Measurements from ENCODE around the gene NACA2.

DNA sequence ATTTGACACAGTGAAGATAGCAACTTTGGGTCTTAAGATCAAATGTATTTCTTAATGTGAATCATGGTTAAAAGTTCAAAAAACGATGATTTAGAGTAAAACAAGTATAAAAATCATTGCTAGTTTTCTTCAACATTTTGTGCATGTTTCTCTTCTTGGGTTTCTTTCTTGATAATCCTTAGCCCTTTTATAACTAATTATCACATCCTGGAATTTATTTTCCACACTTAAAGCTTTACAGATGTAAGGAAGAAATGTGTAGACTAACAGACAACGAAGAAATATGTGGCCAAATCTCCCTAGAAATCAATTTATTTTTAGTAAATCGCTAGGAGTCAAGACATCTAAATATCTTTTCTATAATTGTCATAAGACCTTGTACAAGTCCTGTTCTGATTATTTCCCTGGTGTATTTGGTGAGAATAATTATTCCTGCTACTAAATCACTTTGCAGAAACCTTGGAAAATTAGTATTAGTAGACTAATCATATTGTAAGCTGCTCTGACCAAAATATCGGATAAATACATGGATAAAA lies 4.9 kb downstream of the NACA2 start:
- TF ChIP-seq, protein P1, sequence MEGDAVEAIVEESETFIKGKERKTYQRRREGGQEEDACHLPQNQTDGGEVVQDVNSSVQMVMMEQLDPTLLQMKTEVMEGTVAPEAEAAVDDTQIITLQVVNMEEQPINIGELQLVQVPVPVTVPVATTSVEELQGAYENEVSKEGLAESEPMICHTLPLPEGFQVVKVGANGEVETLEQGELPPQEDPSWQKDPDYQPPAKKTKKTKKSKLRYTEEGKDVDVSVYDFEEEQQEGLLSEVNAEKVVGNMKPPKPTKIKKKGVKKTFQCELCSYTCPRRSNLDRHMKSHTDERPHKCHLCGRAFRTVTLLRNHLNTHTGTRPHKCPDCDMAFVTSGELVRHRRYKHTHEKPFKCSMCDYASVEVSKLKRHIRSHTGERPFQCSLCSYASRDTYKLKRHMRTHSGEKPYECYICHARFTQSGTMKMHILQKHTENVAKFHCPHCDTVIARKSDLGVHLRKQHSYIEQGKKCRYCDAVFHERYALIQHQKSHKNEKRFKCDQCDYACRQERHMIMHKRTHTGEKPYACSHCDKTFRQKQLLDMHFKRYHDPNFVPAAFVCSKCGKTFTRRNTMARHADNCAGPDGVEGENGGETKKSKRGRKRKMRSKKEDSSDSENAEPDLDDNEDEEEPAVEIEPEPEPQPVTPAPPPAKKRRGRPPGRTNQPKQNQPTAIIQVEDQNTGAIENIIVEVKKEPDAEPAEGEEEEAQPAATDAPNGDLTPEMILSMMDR (conservative IDR thresholded peaks at IDR 0.05), result no peak
- TF ChIP-seq EZH2 (IDR thresholded peaks at IDR 0.05; ENCODE audit: low read depth), result no peak

Data from PC-9 (cell line).